T-helper 22 cell (primary cell): Measurements from ENCODE around the gene SLC8B1.

Experiments used
- DNase-seq: peaks from one replicate; pipeline ENCODE4 v3.0.0-alpha.2; 2020; ENCODE audit warnings: low read depth

SLC8B1 gene

GRCh38 chr12:113334786-113335539, at the start of gene SLC8B1:
TSS of gene SLC8B1 (minus strand) at chr12:113335109. CDS start at chr12:113332878, 2,231 bp downstream.
- DNase-seq: peak; percentile 67

- DNase-seq: no peak
These were observed 47.3 kb upstream of the SLC8B1 start for GRCh38 chr12:113382206-113382605.

- no peak for DNase-seq
These were observed 46.3 kb upstream of the SLC8B1 start for GRCh38 chr12:113381220-113381619.

GRCh38 chr12:113378291-113378690, 43.4 kb upstream of the SLC8B1 start:
- no peak for DNase-seq

- DNase-seq: no peak
These were observed 40.0 kb upstream of the SLC8B1 start for GRCh38 chr12:113374823-113375428.

GRCh38 chr12:113373969-113374368, 39.1 kb upstream of the SLC8B1 start:
- DNase-seq: no peak

GRCh38 chr12:113373440-113373839, 38.5 kb upstream of the SLC8B1 start:
- DNase-seq: no peak

GRCh38 chr12:113372371-113372770, 37.5 kb upstream of the SLC8B1 start:
- DNase-seq: no peak

- DNase-seq: no peak
These were observed 36.9 kb upstream of the SLC8B1 start for GRCh38 chr12:113371808-113372207.

- DNase-seq: no peak
These were observed 36.2 kb upstream of the SLC8B1 start for GRCh38 chr12:113370923-113371682.

- no peak for DNase-seq
These were observed 34.6 kb upstream of the SLC8B1 start for GRCh38 chr12:113369391-113369985.

- no peak for DNase-seq
These were observed 33.4 kb upstream of the SLC8B1 start for GRCh38 chr12:113368331-113368730.

- no peak for DNase-seq
These were observed 31.9 kb upstream of the SLC8B1 start for GRCh38 chr12:113366827-113367226.

GRCh38 chr12:113365639-113366395, 30.9 kb upstream of the SLC8B1 start:
- no peak for DNase-seq

- no peak for DNase-seq
These were observed 29.8 kb upstream of the SLC8B1 start for GRCh38 chr12:113364698-113365097.

GRCh38 chr12:113361574-113362370, 26.9 kb upstream of the SLC8B1 start:
- DNase-seq: no peak

GRCh38 chr12:113359939-113360748, 25.2 kb upstream of the SLC8B1 start:
- DNase-seq: no peak

- DNase-seq: no peak
These were observed 24.4 kb upstream of the SLC8B1 start for GRCh38 chr12:113359133-113359938.
